Measurements from ENCODE around the gene ANO2.

The ANO2 gene

DNA sequence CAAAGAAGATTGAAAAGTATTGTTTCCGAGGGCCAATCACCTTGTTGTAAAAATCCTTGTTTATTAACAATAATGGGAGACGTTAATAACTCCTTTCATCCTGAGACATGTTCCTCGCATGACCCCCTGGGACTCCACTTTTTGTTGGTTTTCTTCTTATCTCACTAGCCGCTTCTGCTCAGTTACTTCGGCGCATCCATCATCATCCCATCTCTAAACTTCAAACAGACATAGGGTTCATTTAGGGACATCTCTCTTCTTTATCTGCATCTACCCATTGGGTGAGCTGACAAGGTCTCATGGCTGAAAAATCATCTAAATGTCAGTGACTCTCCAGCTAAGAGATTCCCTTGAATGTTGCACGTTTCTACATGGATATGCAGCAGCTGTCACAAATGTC is 252.2 kb downstream of the ANO2 start:
- DNase-seq (ENCODE audit: extremely low read depth, insufficient read length): no peak
- H3K27me3 ChIP-seq (replicated peaks; ENCODE audit: control insufficient read depth, insufficient read depth, low read length): peaks cover 4% of the 10 kb centered on the region
- no peaks in the 10 kb centered on the region for H3K36me3 ChIP-seq (ENCODE audit: control insufficient read depth, insufficient read depth, low read length)
- TF ChIP-seq, protein P1, sequence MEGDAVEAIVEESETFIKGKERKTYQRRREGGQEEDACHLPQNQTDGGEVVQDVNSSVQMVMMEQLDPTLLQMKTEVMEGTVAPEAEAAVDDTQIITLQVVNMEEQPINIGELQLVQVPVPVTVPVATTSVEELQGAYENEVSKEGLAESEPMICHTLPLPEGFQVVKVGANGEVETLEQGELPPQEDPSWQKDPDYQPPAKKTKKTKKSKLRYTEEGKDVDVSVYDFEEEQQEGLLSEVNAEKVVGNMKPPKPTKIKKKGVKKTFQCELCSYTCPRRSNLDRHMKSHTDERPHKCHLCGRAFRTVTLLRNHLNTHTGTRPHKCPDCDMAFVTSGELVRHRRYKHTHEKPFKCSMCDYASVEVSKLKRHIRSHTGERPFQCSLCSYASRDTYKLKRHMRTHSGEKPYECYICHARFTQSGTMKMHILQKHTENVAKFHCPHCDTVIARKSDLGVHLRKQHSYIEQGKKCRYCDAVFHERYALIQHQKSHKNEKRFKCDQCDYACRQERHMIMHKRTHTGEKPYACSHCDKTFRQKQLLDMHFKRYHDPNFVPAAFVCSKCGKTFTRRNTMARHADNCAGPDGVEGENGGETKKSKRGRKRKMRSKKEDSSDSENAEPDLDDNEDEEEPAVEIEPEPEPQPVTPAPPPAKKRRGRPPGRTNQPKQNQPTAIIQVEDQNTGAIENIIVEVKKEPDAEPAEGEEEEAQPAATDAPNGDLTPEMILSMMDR (IDR thresholded peaks at IDR 0.05; ENCODE audit: insufficient read depth, low read length, poor library complexity, severe bottlenecking): no peak
- no peak overlapping the region for H3K4me3 ChIP-seq (replicated peaks; ENCODE audit: low read depth, low read length)

DNA sequence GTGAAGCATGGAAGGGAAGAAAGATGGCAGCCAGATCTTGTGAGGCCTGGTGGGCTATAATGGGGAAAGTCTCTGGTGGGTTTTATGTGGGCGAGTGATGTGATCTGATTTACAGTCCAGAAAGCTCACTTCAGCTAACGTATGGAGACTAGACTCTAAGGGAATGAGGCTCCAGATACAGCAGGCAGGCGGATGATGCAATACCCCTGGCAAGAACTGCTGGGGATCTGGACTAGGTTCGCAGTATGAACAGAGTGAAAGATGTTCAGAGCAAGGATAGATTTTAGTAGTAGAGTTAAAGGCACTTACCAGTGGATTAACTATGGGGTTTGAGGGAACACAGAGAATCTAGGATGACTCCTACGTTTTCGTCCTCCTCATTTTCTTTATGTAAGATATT is 253.1 kb downstream of the ANO2 start:
- H3K36me3 ChIP-seq (ENCODE audit: control insufficient read depth, insufficient read depth, low read length): no peaks in the 10 kb centered on the region
- peaks cover 4% of the 10 kb centered on the region for H3K27me3 ChIP-seq (replicated peaks; ENCODE audit: control insufficient read depth, insufficient read depth, low read length)
- no peak for DNase-seq (ENCODE audit: extremely low read depth, insufficient read length)
- H3K4me3 ChIP-seq (replicated peaks; ENCODE audit: low read depth, low read length): no peak overlapping the region
- TF ChIP-seq, protein P1 (IDR thresholded peaks at IDR 0.05; ENCODE audit: insufficient read depth, low read length, poor library complexity, severe bottlenecking): no peak

DNA sequence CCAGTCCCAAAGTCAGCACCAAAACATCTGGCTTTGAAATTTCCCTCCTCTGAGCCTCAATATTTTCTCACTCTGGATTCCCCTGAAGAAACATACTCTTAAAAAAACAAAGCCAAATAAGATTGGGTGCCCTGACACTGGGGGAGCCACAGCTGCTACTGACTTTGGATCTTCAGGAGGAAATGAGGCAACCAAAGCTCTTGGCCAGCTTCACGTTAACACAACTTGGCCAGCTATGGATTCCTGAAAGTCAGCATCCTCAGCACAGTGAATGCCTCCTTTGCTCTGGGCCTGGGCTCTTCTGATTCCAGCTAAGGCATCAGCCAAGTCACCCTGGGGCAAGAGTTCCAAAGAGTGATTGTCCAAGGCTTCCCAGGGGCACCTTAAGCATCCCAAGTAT is 254.8 kb downstream of the ANO2 start:
- DNase-seq (ENCODE audit: extremely low read depth, insufficient read length): no peak
- Histone ChIP-seq H3K4me3 (replicated peaks; ENCODE audit: low read depth, low read length) (no peak overlapping the region), H3K27me3 (replicated peaks; ENCODE audit: control insufficient read depth, insufficient read depth, low read length) (peaks cover 4% of the 10 kb centered on the region), H3K36me3 (ENCODE audit: control insufficient read depth, insufficient read depth, low read length) (no peaks in the 10 kb centered on the region)
- TF ChIP-seq, protein P1 (IDR thresholded peaks at IDR 0.05; ENCODE audit: insufficient read depth, low read length, poor library complexity, severe bottlenecking): no peak

DNA sequence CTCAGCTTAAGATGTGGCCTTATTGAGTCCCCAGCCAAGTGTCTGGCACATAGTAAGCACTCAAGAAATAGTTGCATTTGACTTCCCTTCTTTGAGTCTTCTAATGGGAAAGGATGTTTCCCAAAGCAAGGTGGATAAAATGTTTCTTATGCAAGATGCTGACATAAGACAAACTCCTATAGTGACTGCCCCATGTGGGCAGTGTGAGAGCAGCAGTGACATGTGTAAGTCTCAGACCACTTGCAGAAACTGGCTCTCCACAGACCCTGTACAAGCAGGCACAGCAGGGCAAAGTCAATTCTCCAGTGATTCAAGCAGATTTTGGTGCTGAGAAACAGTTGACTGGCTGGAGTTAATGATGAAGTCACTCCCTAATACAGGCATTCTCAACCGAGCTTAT is 255.3 kb downstream of the ANO2 start:
- DNase-seq (ENCODE audit: extremely low read depth, insufficient read length): no peak
- Histone ChIP-seq H3K36me3 (ENCODE audit: control insufficient read depth, insufficient read depth, low read length) (no peaks in the 10 kb centered on the region), H3K27me3 (replicated peaks; ENCODE audit: control insufficient read depth, insufficient read depth, low read length) (peaks cover 4% of the 10 kb centered on the region), H3K4me3 (replicated peaks; ENCODE audit: low read depth, low read length) (no peak overlapping the region)
- TF ChIP-seq, protein P1 (IDR thresholded peaks at IDR 0.05; ENCODE audit: insufficient read depth, low read length, poor library complexity, severe bottlenecking): no peak

- Histone ChIP-seq H3K4me3 (replicated peaks; ENCODE audit: low read depth, low read length) (no peak overlapping the region), H3K36me3 (ENCODE audit: control insufficient read depth, insufficient read depth, low read length) (no peaks in the 10 kb centered on the region), H3K27me3 (replicated peaks; ENCODE audit: control insufficient read depth, insufficient read depth, low read length) (peaks cover 4% of the 10 kb centered on the region)
- DNase-seq (ENCODE audit: extremely low read depth, insufficient read length): no peak
- TF ChIP-seq, protein P1 (IDR thresholded peaks at IDR 0.05; ENCODE audit: insufficient read depth, low read length, poor library complexity, severe bottlenecking): no peak
These were observed 256.8 kb downstream of the ANO2 start for GRCh38 chr12:5688226-5688625.

- Histone ChIP-seq H3K27me3 (replicated peaks; ENCODE audit: control insufficient read depth, insufficient read depth, low read length) (peaks cover 2% of the 10 kb centered on the region), H3K4me3 (replicated peaks; ENCODE audit: low read depth, low read length) (no peak overlapping the region), H3K36me3 (ENCODE audit: control insufficient read depth, insufficient read depth, low read length) (no peaks in the 10 kb centered on the region)
- TF ChIP-seq, protein P1 (IDR thresholded peaks at IDR 0.05; ENCODE audit: insufficient read depth, low read length, poor library complexity, severe bottlenecking): no peak
- no peak for DNase-seq (ENCODE audit: extremely low read depth, insufficient read length)
These were observed 259.1 kb downstream of the ANO2 start for GRCh38 chr12:5685935-5686334.

Measured in GM06990 (cell line).